ES-I3 (cell line): ENCODE data around the gene STAT2.
"Not testable (repeated sequence)": the region's sequence is repeated elsewhere in the genome, so short reads cannot be mapped to it uniquely, and the experiment has no call there.

Source experiments
- H3K36me3 ChIP-seq: 2 replicates; pipeline ENCODE4 v1.6.1; 2013; ENCODE audit warnings: mild to moderate bottlenecking, low read length, control low read depth, moderate library complexity; ENCODE audit not compliant: insufficient read depth
- H3K4me1 ChIP-seq: 2 replicates; pipeline ENCODE4 v1.6.1; 2013; ENCODE audit warnings: mild to moderate bottlenecking, control low read depth, low read length; ENCODE audit not compliant: insufficient read depth
- H3K9ac ChIP-seq: 2 replicates; pipeline ENCODE4 v1.6.1; 2013; ENCODE audit warnings: low read depth, mild to moderate bottlenecking, low read length, moderate library complexity
- H3K9me3 ChIP-seq: 2 replicates; pipeline ENCODE4 v1.6.1; 2013; ENCODE audit warnings: mild to moderate bottlenecking, low read length, moderate library complexity; ENCODE audit not compliant: control insufficient read depth, insufficient read depth

Gene STAT2

DNA sequence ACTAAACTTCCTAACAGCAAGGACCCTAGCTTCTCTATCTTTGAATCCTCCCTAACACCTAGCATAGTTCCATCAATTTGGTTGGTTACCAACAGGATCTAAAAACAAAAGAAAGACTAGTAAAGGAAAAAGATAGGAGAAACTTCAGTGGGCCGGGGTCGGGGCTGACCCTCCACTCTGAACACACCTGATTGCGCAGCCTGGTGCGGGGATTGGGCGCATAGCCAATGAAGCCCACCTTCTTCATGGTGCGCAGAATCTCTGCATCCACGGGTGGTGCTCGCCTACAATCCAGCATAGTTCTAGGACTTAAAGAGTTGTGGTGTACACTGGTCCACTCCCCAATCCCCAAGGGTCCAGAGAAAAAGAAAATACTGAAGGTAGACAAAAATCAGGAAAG, 33.8 kb downstream of the STAT2 start:
- Histone ChIP-seq H3K9ac (no peak overlapping the region), H3K36me3 (peaks cover 11% of the 10 kb centered on the region; the same call in 1 of the 2 replicates), H3K9me3 (no peaks in the 10 kb centered on the region), H3K4me1 (no peaks in the 10 kb centered on the region)

DNA sequence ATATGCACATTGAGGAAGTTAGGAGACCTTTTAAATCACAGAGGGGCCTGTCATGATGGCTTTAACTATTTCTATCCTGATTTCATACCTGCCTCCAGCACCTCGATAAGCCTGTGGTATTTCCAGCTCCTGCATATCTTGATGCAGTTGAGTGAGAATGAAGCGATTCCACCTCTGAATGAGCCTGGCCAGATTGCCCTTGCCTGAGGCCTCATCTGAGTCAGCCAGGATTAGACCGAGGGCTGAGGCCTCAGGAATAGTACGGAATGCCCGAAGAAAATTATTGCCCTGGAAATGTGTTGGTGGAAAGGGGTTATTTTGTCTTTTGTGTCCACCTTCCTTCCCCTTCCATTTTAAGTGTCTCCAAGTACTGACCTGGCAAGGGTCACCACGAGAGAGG, 35.7 kb downstream of the STAT2 start:
- Histone ChIP-seq H3K9me3 (no peaks in the 10 kb centered on the region), H3K4me1 (no peaks in the 10 kb centered on the region), H3K36me3 (peaks cover 13% of the 10 kb centered on the region; the same call in 1 of the 2 replicates), H3K9ac (no peak overlapping the region)

DNA sequence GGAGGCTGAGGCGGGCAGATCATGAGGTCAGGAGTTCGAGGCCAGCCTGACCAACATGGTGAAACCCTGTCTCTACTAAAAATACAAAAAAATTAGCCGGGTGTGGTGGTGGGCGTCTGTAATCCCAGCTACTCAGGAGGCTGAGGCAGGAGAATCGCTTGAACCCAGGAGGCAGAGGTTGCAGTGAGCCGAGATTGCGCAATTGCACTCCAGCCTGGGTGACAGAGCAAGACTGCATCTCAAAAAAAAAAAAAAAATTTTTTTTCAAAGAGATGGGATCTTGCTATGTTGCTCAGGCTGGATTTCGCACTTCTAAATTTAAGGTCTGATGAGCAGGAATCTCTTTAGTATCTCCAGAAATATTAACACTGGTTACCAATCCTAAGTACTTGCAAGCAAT, 38.3 kb downstream of the STAT2 start:
- H3K9me3 ChIP-seq, H3K4me1 ChIP-seq, H3K9ac ChIP-seq: not testable (repeated sequence)
- peaks cover 17% of the 10 kb centered on the region; the same call in 1 of the 2 replicates for H3K36me3 ChIP-seq

DNA sequence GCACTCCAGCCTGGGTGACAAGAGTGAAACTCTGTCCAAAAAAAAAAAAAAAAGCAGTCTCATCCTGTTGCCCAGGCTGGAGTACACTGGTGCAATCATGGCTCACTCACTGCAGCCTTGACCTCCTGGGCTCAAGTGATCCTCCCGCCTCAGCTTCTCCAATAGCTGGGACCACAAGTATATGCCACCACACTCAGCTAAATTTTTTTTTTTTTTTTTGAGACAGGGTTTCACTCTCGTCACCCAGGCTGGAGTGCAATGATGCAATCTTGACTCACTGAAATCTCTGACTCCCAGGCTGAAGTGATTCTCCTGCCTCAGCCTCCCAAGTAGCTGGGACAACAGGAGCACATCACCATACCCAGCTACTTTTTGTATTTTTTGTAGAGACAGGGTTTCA, 38.9 kb downstream of the STAT2 start:
- Histone ChIP-seq H3K9me3 (no peaks in the 10 kb centered on the region), H3K4me1 (no peaks in the 10 kb centered on the region), H3K36me3 (peaks cover 17% of the 10 kb centered on the region; the same call in 1 of the 2 replicates), H3K9ac (no peak overlapping the region)

DNA sequence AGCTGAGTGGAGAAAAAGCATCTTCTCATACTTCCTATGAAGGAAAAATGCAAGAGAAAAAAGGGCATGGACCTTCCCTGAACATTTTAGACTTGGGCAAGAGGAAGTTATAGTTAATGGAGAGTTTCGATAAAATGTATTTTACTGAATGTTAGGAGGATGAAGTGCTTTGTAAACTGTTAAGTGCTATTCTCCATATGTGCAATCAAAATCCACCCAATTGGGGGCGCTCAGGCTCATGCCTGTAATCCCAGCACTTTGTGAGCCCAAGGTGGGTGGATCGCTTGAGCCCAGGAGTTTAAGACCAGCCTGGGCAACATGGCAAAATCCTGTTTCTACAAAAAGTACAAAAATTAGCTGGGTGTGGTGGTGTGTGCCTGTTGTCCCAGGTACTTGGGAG, 42.2 kb downstream of the STAT2 start:
- H3K36me3 ChIP-seq: peaks cover 12% of the 10 kb centered on the region; the same call in 1 of the 2 replicates
- H3K9me3 ChIP-seq: no peaks in the 10 kb centered on the region
- peaks cover 5% of the 10 kb centered on the region; the same call in 1 of the 2 replicates for H3K4me1 ChIP-seq
- H3K9ac ChIP-seq: no peak overlapping the region

DNA sequence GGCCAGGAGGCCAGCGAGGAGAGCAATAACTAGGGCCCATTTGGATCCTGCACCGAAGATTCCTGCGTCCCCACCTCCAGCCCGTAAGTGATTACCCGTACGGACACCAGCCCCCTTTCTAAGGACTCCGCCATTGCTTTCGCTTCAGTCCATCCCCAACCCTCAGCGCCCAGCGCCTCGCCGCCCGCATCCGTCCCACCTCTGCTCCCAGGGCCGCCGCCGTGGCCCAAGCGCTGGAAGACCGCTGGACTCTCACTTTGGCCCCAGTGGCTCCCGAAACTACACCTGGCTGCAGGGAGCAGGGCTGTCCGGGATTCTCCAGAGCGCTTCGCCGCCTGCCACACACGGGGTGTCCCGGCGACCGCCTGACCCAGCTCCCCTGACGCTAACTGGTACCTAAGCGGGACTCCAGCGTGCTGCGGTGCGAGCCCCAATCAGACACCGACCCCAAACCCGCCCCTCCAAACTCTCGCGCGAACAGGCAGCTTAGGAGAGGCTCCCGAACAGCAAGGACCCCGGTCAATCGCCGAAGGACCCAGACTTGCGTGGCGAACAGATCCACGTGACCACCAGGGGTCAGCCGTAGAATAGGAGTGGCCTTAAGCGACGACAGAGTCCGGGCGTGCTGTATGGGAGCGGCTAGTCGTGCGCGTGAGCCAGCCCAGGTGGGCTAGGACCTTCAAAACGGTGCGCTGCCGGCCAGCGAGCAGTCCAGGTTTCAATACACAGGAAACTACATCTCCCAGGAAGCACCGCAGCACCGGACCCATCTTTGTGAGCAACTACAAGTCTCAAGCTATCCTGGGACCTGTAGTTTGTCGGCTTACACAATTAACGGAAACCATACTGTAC, 44.1 kb downstream of the STAT2 start, which contains the start of gene CNPY2:
TSS of gene CNPY2 (minus strand) at position 367 of the 852 bp plus-strand sequence. CDS start 771 bp downstream, outside the sequence.
- Histone ChIP-seq H3K9ac (peak within 1 kb of the TSS; percentile 88), H3K36me3 (peaks cover 17% of the 10 kb centered on the region; the same call in 1 of the 2 replicates), H3K4me1 (peaks cover 5% of the 10 kb centered on the region; the same call in 1 of the 2 replicates), H3K9me3 (no peaks in the 10 kb centered on the region)

DNA sequence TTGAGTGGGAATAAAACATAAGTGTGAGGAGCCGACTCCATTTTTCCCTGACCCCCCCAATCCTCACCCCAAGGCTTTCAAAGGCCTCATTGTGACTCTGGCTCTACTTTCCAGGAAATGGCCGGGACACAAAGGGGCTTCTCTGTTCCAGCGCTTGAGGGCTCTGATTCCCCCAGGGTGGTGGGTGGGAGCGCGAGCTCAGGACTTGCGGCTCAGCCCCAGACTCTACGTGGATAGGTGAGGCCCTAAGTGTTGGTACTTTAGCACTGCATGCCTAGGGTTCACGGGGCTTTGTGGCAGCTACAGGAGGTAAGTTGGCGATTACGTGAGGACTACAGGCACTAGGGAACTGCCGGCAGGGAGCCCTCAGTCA, 44.7 kb downstream of the STAT2 start:
- H3K9me3 ChIP-seq: no peaks in the 10 kb centered on the region
- H3K36me3 ChIP-seq: peaks cover 23% of the 10 kb centered on the region; the same call in 1 of the 2 replicates
- peak overlapping the region; percentile 88 for H3K9ac ChIP-seq
- H3K4me1 ChIP-seq: peaks cover 5% of the 10 kb centered on the region; the same call in 1 of the 2 replicates

DNA sequence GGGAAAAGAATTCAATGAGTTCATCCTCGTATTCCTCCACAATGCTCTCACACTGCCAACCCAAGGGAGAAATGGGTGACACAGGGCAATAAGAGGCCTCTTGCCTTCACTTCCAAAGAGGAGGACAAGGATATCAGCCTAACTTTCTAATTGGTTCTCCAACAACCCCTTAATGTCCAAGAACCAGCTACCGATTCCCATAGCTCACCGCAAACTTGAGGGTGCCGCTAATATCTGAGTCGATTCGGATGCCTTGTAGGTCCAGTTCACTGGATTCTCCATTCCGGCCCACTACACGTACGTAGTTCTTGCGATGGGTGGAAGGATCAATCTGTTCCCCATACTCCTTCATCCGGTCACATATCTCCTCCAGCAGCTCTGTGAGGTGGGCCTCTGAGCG, 48.9 kb downstream of the STAT2 start:
- H3K4me1 ChIP-seq: peaks cover 5% of the 10 kb centered on the region; the same call in 1 of the 2 replicates
- no peaks in the 10 kb centered on the region for H3K9me3 ChIP-seq
- no peak overlapping the region for H3K9ac ChIP-seq
- peaks cover 31% of the 10 kb centered on the region for H3K36me3 ChIP-seq

DNA sequence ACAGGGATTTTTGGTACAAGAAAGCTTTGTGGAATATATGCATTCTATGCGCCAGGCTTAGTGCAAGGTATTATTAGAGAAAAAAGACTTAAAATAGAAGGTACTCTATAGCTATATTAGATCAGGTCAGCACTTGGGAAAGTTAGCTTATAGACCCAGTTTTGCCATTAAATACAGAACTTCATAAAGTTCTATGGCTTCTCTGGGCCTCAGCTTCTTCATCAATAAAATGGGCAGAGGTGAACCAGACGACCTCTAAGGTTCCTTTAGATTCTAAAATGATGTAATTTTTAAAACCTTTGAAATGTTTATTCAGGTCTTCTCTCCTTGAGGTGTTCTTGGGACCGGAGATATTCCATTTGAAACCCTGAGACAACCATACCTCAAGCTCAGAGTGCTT, 51.2 kb downstream of the STAT2 start:
- Histone ChIP-seq H3K4me1 (no peaks in the 10 kb centered on the region), H3K36me3 (peaks cover 29% of the 10 kb centered on the region)

DNA sequence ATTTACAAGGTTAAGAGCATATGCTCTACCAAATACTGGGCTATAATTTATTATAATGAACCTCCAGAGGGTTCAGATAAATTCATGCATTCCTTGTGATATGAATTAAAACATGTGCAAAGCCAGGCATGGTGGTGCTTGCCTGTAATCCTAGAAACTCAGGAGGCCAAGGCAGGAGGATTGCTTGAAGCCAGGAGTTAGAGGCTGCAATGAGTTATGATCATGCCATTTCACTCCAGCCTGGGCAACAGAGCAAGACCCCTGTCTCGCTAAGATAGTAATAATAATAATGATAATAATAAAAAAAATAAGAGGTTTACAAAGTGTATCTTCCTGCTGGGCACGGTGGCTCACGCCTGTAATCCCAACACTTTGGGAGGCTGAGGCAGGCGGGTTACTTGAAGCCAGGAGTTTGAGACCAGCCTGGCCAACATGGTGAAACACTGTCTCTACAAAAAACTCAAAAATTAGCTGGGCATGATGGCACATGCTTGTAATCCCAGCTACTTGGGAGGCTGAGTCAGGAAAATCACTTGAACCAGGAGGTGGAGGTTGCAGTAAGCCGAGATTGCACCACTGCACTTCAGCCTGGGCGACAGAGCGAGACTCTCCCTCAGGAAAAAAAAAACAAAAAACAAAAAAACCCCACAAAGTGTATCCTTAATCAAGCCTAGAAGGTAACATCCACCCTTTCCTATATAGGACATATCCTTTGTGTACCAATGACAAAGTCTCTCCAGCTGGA, 52.5 kb downstream of the STAT2 start:
- Histone ChIP-seq H3K4me1 (no peaks in the 10 kb centered on the region), H3K9ac (no peak overlapping the region), H3K9me3 (no peaks in the 10 kb centered on the region), H3K36me3 (peaks cover 29% of the 10 kb centered on the region)

More for the DNA sequence above, 51.2 kb downstream of the STAT2 start:
- Histone ChIP-seq H3K9me3 (no peaks in the 10 kb centered on the region), H3K9ac (no peak overlapping the region)

DNA sequence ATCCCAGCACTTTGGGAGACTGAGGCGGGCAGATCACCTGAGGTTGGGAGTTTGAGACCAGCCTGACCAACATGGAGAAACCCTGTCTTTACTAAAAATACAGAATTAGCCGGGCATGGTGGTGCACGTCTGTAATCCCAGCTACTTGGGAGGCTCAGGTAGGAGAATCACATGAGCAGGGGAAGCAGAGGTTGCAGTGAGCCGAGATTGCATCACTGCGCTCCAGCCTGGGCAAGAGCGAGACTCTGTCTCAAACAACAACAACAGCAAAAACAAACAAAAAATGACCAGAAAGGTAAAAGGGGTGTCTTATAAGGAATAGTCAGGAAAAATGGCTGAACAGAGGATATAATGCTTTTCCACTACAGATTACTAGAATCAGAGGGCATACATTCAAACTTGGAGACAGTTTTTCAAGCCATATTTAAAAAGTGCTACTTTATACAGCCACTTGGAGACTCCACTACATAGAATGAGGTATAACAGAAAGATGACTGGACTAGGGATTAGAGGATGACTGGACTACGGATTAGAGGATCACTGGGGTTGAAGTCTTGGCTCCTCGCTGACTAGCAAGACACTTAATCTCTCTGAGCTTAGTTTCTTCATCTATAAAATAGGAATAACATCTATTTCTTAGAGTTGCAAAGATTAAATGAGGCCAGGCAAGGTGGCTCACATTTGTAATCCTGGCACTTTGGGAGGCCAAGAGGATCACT, 54.9 kb downstream of the STAT2 start:
- Histone ChIP-seq H3K4me1 (peaks cover 5% of the 10 kb centered on the region), H3K9me3 (no peaks in the 10 kb centered on the region), H3K36me3 (peaks cover 16% of the 10 kb centered on the region), H3K9ac (no peak overlapping the region)

DNA sequence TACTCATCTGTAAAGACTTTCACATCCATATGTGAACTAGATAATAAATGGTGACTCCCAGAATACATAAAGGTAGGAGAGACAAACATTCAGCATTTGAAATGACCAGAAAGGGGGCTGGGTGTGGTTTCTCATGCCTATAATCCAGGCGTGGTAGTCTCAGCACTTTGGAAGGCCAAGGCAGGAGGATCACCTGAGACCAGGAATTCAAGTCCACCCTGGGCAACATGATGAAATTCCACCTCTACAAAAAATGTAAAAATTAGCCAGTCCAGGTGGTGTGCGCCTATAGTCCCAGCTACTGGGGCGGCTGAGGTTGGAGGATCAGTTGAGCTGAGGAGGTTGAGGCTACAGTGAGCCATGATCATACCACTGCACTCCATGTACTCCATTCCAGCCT, 55.6 kb downstream of the STAT2 start:
- peaks cover 11% of the 10 kb centered on the region for H3K36me3 ChIP-seq
- no peak overlapping the region for H3K9ac ChIP-seq
- no peaks in the 10 kb centered on the region for H3K9me3 ChIP-seq
- H3K4me1 ChIP-seq: peaks cover 5% of the 10 kb centered on the region

DNA sequence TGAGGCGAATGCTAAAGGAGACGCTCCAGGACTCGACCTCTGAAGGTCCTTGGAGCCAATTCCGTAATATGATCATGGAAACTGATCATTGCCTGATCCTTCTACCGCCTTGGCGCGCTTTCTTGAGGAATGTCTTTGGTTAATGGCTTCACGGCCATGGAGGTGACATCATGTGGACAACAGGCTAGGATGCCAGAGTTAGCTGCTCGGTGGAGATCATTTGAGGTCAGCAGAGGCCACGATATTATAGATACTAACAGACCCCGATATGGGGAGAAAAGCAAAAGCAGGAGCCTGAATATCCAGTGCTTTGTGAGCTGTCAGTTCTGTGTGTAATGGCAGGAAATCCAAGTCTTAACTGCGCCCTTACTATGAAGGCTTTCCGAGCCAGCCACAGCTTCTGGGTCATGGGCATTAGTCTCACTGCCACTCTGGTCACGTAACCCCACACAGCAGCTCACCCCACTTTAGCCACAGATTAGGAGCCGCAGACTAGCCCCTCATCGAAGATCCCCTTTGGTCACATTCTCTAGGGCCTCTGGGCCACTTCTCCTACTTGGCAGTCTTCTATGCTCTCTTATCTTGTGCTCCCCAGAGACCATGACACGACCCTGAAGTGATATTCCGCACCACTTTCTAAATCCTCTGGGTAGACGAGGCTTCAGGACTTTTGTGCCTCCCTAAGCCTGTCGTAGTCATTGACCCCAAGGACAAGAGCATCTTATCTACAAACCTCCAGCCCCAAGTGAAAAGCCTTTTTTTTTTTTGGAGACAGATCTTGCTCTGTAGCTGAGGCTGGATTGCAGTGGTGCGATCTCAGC, 59.1 kb downstream of the STAT2 start:
- peaks cover 5% of the 10 kb centered on the region for H3K4me1 ChIP-seq
- H3K36me3 ChIP-seq: peaks cover 16% of the 10 kb centered on the region

More for the DNA sequence above, 59.1 kb downstream of the STAT2 start:
- H3K9ac ChIP-seq: peak overlapping the region; percentile 95
- no peaks in the 10 kb centered on the region for H3K9me3 ChIP-seq
